Fibroblast of lung (primary cell): ENCODE measurements around the gene ASTN2. TPM values are rescaled to one million over a fixed set of nuclear protein-coding genes. Genes with fewer than 3 reads are reported as not detected.

Source experiments
- DNase-seq, 2 donors: peaks; one replicate each; pipeline versions ENCODE4 v3.0.0 to v3.0.0-alpha.2; 2010; ENCODE audit warnings: low read depth in 2 of 2
- H2AFZ ChIP-seq: 2 replicates; pipeline ENCODE4 v1.5.1; 2012; ENCODE audit warnings: low read length, control low read depth, inconsistent platforms
- H3K27ac ChIP-seq: 2 replicates; pipeline ENCODE4 v1.5.1; 2011; ENCODE audit warnings: low read length, control low read depth; ENCODE audit not compliant: insufficient read depth
- H3K27me3 ChIP-seq: 2 replicates; pipeline ENCODE4 v1.5.1; 2011; ENCODE audit warnings: mild to moderate bottlenecking, low read length; ENCODE audit not compliant: control insufficient read depth, insufficient read depth
- H3K36me3 ChIP-seq: 2 replicates; pipeline ENCODE4 v1.5.1; 2011; ENCODE audit warnings: low read length; ENCODE audit not compliant: control insufficient read depth, insufficient read depth
- H3K4me1 ChIP-seq: 2 replicates; pipeline ENCODE4 v1.5.1; 2011; ENCODE audit warnings: low read length; ENCODE audit not compliant: control insufficient read depth, insufficient read depth; ENCODE audit errors: extremely low read depth
- H3K4me2 ChIP-seq: 2 replicates; pipeline ENCODE4 v1.5.1; 2011; ENCODE audit warnings: low read length, control low read depth; ENCODE audit not compliant: insufficient read depth; ENCODE audit errors: extremely low read depth
- H3K4me3 ChIP-seq, 4 experiments: fragments of 200-600 bp in 1 of 4; sonication (generic) in 1 of 4; replicated peaks in 1 of 4; 2 replicates each; pipeline ENCODE4 v1.5.1; 2011 to 2016; ENCODE audit warnings: low read length in 4 of 4, low read depth in 3 of 4, mild to moderate bottlenecking in 3 of 4, control low read depth in 2 of 4, inconsistent platforms in 1 of 4, mixed read lengths in 1 of 4; ENCODE audit not compliant: insufficient read depth in 1 of 4; ENCODE audit errors: control extremely low read depth in 1 of 4
- H3K79me2 ChIP-seq: 2 replicates; pipeline ENCODE4 v1.5.1; 2012; ENCODE audit warnings: mild to moderate bottlenecking, low read length, inconsistent platforms; ENCODE audit not compliant: control insufficient read depth, insufficient read depth
- H3K9ac ChIP-seq: 2 replicates; pipeline ENCODE4 v1.5.1; 2011; ENCODE audit warnings: mild to moderate bottlenecking, low read length, control low read depth; ENCODE audit not compliant: insufficient read depth
- H3K9me3 ChIP-seq: 2 replicates; pipeline ENCODE4 v1.5.1; 2012; ENCODE audit warnings: low read depth, low read length; ENCODE audit not compliant: control insufficient read depth, insufficient read depth
- H4K20me1 ChIP-seq: 2 replicates; pipeline ENCODE4 v1.5.1; 2011; ENCODE audit warnings: low read length; ENCODE audit not compliant: control insufficient read depth, insufficient read depth; ENCODE audit errors: extremely low read depth
- EZH2 ChIP-seq: IDR thresholded peaks from 2 replicates; pipeline ENCODE4 v1.5.1; 2012; ENCODE audit warnings: low read length, control low read depth, mild to moderate bottlenecking; ENCODE audit errors: missing control alignments
- polyA plus RNA-seq, 2 donors: library from polyadenylated mRNA; depleted of rRNA in 1 of 2; stranded (reverse) in 1 of 2; unstranded in 1 of 2; fragments of >200 nt; gene quantifications; 2 replicates each; pipeline ENCODE4 v1.2.1, GENCODE V29; 2011 to 2012; ENCODE audit warnings: missing spikeins in 1 of 2
- total RNA-seq: library from RNA; depleted of rRNA; stranded (reverse); fragments of >200 nt; gene quantifications from 2 replicates; pipeline ENCODE4 v1.2.1, GENCODE V29; 2014
- TF ChIP-seq, protein P1 (sequence below), 2 donors: IDR thresholded peaks in 1 of 2; conservative IDR thresholded peaks in 1 of 2; 1 replicate in 1 of 2; 2 replicates in 1 of 2; pipeline ENCODE4 v1.5.1; 2011 to 2012; ENCODE audit warnings: low read length in 2 of 2, control low read depth in 1 of 2, inconsistent platforms in 1 of 2, low read depth in 1 of 2, mild to moderate bottlenecking in 1 of 2

ASTN2 gene
- total and polyA plus RNA-seq, 2 donors (not counting 1 experiment from before 2014, with no cell fraction given): 2.2 to 19.2 TPM

DNA sequence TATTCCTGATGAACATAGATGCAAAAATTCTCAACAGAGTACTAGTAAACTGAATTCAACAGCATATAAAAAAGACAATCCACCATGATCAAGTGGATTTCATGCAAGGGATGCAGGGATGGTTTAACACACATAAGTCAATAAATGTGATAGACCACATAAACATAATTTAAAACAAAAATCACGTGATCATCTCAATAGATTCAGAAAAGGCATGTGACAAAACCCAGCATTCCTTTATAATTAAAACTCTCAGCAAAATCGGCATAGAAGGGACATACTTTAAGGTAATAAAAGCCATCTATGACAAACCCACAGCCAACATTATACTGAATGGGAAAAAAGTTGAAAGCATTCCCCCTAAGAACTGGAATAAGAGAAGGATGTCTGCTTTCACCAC is 894.6 kb downstream of the ASTN2 start:
- Histone ChIP-seq H3K36me3 (no peaks in the 10 kb centered on the region), H3K27ac (no peak overlapping the region), H3K9ac (no peak overlapping the region), H2AFZ (no peak overlapping the region), H3K9me3 (no peaks in the 10 kb centered on the region), H3K4me2 (no peak overlapping the region), H4K20me1 (no peaks in the 10 kb centered on the region), H3K4me3 (no peak overlapping the region), H3K4me1 (no peaks in the 10 kb centered on the region), H3K27me3 (no peaks in the 10 kb centered on the region), H3K79me2 (no peaks in the 10 kb centered on the region)
- DNase-seq: no peak
- TF ChIP-seq, protein P1, sequence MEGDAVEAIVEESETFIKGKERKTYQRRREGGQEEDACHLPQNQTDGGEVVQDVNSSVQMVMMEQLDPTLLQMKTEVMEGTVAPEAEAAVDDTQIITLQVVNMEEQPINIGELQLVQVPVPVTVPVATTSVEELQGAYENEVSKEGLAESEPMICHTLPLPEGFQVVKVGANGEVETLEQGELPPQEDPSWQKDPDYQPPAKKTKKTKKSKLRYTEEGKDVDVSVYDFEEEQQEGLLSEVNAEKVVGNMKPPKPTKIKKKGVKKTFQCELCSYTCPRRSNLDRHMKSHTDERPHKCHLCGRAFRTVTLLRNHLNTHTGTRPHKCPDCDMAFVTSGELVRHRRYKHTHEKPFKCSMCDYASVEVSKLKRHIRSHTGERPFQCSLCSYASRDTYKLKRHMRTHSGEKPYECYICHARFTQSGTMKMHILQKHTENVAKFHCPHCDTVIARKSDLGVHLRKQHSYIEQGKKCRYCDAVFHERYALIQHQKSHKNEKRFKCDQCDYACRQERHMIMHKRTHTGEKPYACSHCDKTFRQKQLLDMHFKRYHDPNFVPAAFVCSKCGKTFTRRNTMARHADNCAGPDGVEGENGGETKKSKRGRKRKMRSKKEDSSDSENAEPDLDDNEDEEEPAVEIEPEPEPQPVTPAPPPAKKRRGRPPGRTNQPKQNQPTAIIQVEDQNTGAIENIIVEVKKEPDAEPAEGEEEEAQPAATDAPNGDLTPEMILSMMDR (conservative IDR thresholded peaks at IDR 0.05 in 1 of 2, IDR thresholded peaks at IDR 0.05 in 1 of 2; ENCODE audit: low read depth in 1 of 2, low read length in 2 of 2): no peak
- TF ChIP-seq EZH2: no peak

DNA sequence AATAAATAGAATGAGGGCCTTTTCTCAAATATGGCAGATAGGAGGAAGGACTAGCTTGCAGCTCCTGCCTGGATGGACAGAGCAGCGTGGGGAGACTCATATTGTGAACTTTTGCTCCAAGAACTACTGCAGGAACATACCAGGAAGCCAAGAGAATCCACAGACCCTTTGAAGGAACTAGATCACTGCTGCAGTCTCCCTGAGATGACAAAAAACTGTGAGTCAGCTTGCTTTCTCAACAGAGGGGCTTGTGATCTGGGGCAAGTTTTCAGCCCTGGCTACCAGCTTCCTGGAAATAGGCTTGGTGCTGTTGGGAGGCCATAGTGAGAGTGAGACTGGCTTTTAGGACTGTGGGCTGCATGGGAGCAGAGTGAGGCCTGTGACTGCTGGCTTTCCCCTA is 898.4 kb downstream of the ASTN2 start:
- H2AFZ ChIP-seq: no peak overlapping the region
- no peak for DNase-seq
- H3K79me2 ChIP-seq: no peaks in the 10 kb centered on the region
- H3K27ac ChIP-seq: no peak overlapping the region
- no peaks in the 10 kb centered on the region for H3K4me1 ChIP-seq
- no peak overlapping the region for H3K4me2 ChIP-seq
- no peaks in the 10 kb centered on the region for H3K9me3 ChIP-seq
- TF ChIP-seq, protein P1 (conservative IDR thresholded peaks at IDR 0.05 in 1 of 2, IDR thresholded peaks at IDR 0.05 in 1 of 2; ENCODE audit: low read depth in 1 of 2, low read length in 2 of 2): no peak
- no peak for TF ChIP-seq EZH2
- H3K27me3 ChIP-seq: no peaks in the 10 kb centered on the region
- no peak overlapping the region for H3K9ac ChIP-seq
- H3K4me3 ChIP-seq: no peak overlapping the region
- H3K36me3 ChIP-seq: no peaks in the 10 kb centered on the region
- no peaks in the 10 kb centered on the region for H4K20me1 ChIP-seq

DNA sequence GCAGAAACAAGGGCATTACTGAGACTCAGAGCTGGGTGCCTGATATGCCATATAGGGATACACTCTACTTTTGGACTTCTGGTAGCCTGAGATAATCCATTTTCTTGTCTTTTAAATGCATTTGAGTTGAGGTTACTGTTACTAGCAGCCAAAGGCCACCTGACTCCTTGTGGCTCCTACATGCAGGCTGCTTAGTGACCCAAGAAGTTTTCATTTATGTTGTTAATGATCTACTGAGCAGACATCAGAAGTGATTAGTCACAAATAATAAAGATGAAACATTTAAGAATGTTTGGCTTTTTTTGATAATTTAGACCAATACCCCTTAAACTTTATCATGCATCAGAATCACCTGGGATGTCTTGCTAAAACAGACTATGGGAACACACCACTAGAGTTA is 899.3 kb downstream of the ASTN2 start:
- Histone ChIP-seq H3K4me1 (no peaks in the 10 kb centered on the region), H3K27me3 (no peaks in the 10 kb centered on the region), H3K27ac (no peak overlapping the region), H3K36me3 (no peaks in the 10 kb centered on the region), H3K4me2 (no peak overlapping the region), H3K79me2 (no peaks in the 10 kb centered on the region), H3K4me3 (no peak overlapping the region), H2AFZ (no peak overlapping the region), H4K20me1 (no peaks in the 10 kb centered on the region), H3K9me3 (no peaks in the 10 kb centered on the region), H3K9ac (no peak overlapping the region)
- no peak for TF ChIP-seq EZH2
- TF ChIP-seq, protein P1 (conservative IDR thresholded peaks at IDR 0.05 in 1 of 2, IDR thresholded peaks at IDR 0.05 in 1 of 2; ENCODE audit: low read depth in 1 of 2, low read length in 2 of 2): no peak
- no peak for DNase-seq
